Karpas-422 (cell line): ENCODE data around the gene MBOAT2. TPM values are rescaled to one million over a fixed set of nuclear protein-coding genes. Genes with fewer than 3 reads are reported as not detected.
A peak's percentile ranks its signal among the peaks of the same experiment; 100 is the strongest.

Experiments used
- DNase-seq: peaks from one replicate; pipeline ENCODE4 v3.0.0-alpha.2; 2015
- H2AFZ ChIP-seq: fragments of 200-600 bp; sonication (generic); 2 replicates; pipeline ENCODE4 v1.6.1; 2014; ENCODE audit warnings: antibody characterized with exemption, low read length, mixed read lengths
- H3K27ac ChIP-seq: fragments of 200-600 bp; sonication (generic); 2 replicates; pipeline ENCODE4 v1.5.1; 2014; ENCODE audit warnings: mild to moderate bottlenecking, low read length, moderate library complexity
- H3K27me3 ChIP-seq: fragments of 200-600 bp; sonication (generic); 2 replicates; pipeline ENCODE4 v1.6.1; 2014; ENCODE audit warnings: low read length, mixed read lengths
- H3K36me3 ChIP-seq: fragments of 200-600 bp; sonication (generic); 2 replicates; pipeline ENCODE4 v1.6.1; 2014; ENCODE audit warnings: low read length, mixed read lengths; ENCODE audit not compliant: insufficient read depth
- H3K4me1 ChIP-seq: fragments of 200-600 bp; sonication (generic); 2 replicates; pipeline ENCODE4 v1.6.1; 2014; ENCODE audit warnings: mild to moderate bottlenecking, low read length, mixed read lengths
- H3K4me2 ChIP-seq: fragments of 200-600 bp; sonication (generic); 2 replicates; pipeline ENCODE4 v1.6.1; 2014; ENCODE audit warnings: low read length, low read depth, mild to moderate bottlenecking; ENCODE audit not compliant: poor library complexity, severe bottlenecking
- H3K4me3 ChIP-seq: fragments of 200-600 bp; sonication (generic); 2 replicates; pipeline ENCODE4 v1.5.1; 2014; ENCODE audit warnings: mild to moderate bottlenecking, antibody characterized with exemption, low read length, mixed read lengths
- H3K79me2 ChIP-seq: fragments of 200-600 bp; sonication (generic); 2 replicates; pipeline ENCODE4 v1.6.1; 2014; ENCODE audit warnings: mild to moderate bottlenecking, low read length, mixed read lengths
- H3K9ac ChIP-seq: fragments of 200-600 bp; sonication (generic); 2 replicates; pipeline ENCODE4 v1.6.0; 2014; ENCODE audit warnings: low read length
- H3K9me2 ChIP-seq: fragments of 200-600 bp; sonication (generic), shearing (Covaris generic); replicated peaks from 2 replicates; pipeline ENCODE4 v1.6.0; 2014; ENCODE audit warnings: mild to moderate bottlenecking, low read length, moderate library complexity; ENCODE audit not compliant: insufficient read depth
- H3K9me3 ChIP-seq: fragments of 300-700, 200-600 bp; sonication (generic); 2 replicates; pipeline ENCODE4 v1.6.1; 2014; ENCODE audit warnings: low read length, mixed read lengths
- H4K20me1 ChIP-seq: fragments of 200-600 bp; sonication (generic); 2 replicates; pipeline ENCODE4 v1.6.1; 2014; ENCODE audit warnings: mild to moderate bottlenecking, antibody characterized with exemption, low read length, low read depth; ENCODE audit not compliant: insufficient read depth
- total RNA-seq: library from RNA; depleted of rRNA; stranded (reverse); fragments of >200 nt; shearing (Covaris generic); gene quantifications from 2 replicates; pipeline ENCODE4 v1.2.3, GENCODE V29; 2014; ENCODE audit warnings: low replicate concordance

MBOAT2 gene
- total RNA-seq, 1 experiment from 2014 or later, result not detected

GRCh38 chr2:8821276-8822217 lies 181.9 kb downstream of the MBOAT2 start:
- no peaks in the 10 kb centered on the region for H3K36me3 ChIP-seq
- DNase-seq, result no peak
- H4K20me1 ChIP-seq, result no peaks in the 10 kb centered on the region
- no peak overlapping the region for H3K4me3 ChIP-seq
- H3K79me2 ChIP-seq, result 0 out of 2 replicates have a peak, but pooled peaks cover 3% of the 10 kb centered on the region
- no peaks in the 10 kb centered on the region for H3K9me3 ChIP-seq
- no peak overlapping the region for H3K9ac ChIP-seq
- H3K27me3 ChIP-seq, result no peaks in the 10 kb centered on the region
- H2AFZ ChIP-seq, result no peak overlapping the region
- no peaks in the 10 kb centered on the region for H3K4me1 ChIP-seq
- no peaks in the 10 kb centered on the region for H3K9me2 ChIP-seq
- H3K27ac ChIP-seq, result no peak overlapping the region
- no peak overlapping the region for H3K4me2 ChIP-seq

GRCh38 chr2:8819948-8820347 lies 183.5 kb downstream of the MBOAT2 start:
- no peaks in the 10 kb centered on the region for H3K9me2 ChIP-seq
- H3K27me3 ChIP-seq, result no peaks in the 10 kb centered on the region
- no peaks in the 10 kb centered on the region for H4K20me1 ChIP-seq
- no peak overlapping the region for H2AFZ ChIP-seq
- no peak overlapping the region for H3K9ac ChIP-seq
- DNase-seq, result no peak
- H3K4me1 ChIP-seq, result no peaks in the 10 kb centered on the region
- 0 out of 2 replicates have a peak, but pooled peaks cover 3% of the 10 kb centered on the region for H3K79me2 ChIP-seq
- H3K9me3 ChIP-seq, result no peaks in the 10 kb centered on the region
- no peak overlapping the region for H3K4me3 ChIP-seq
- H3K27ac ChIP-seq, result no peak overlapping the region
- no peaks in the 10 kb centered on the region for H3K36me3 ChIP-seq
- H3K4me2 ChIP-seq, result no peak overlapping the region

DNA sequence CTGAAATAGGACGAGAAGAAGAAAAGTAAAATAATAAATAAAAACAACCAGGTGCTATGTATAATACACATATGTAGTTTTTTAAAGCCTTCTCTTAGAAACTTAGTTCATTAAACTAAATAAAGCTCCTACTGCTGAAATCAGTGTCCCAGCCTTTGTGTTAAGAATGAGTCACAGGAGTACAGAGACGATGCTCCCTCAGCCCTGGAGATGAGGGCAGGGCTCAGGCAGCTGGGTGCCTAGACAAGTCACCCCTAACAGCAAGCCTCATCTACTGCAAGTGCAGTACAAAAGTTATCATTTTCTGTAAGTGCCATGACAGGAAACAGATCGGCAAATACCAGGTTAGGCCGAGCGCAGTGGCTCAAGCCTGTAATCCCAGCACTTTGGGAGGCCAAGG lies 184.3 kb downstream of the MBOAT2 start:
- Histone ChIP-seq H3K9ac (no peak overlapping the region), H2AFZ (no peak overlapping the region), H3K27me3 (no peaks in the 10 kb centered on the region), H3K4me1 (0 out of 2 replicates have a peak, but pooled peaks cover 3% of the 10 kb centered on the region), H3K36me3 (no peaks in the 10 kb centered on the region), H3K27ac (no peak overlapping the region), H3K4me3 (no peak overlapping the region), H3K4me2 (no peak overlapping the region), H4K20me1 (no peaks in the 10 kb centered on the region), H3K79me2 (0 out of 2 replicates have a peak, but pooled peaks cover 3% of the 10 kb centered on the region), H3K9me2 (no peaks in the 10 kb centered on the region), H3K9me3 (no peaks in the 10 kb centered on the region)
- no peak for DNase-seq

DNA sequence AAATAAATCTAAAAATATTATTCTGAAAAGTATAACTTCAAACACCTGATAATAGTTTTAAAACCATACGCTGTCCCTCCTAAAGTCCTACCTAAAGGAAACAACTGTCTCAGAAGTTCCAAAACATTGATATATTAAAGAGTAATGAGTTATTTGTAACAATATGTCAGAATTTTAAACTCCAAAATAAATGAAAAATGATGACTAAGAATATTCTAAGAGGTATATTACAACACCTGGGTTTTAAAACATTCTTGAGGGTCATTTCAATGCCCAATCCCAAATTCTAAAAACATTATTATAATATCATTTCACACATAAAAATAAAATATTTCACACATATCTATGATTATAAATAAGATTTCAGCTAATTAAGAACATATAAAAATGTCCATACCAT lies 186.3 kb downstream of the MBOAT2 start:
- H4K20me1 ChIP-seq, result no peaks in the 10 kb centered on the region
- no peak overlapping the region for H3K4me3 ChIP-seq
- H3K9ac ChIP-seq, result no peak overlapping the region
- H3K9me3 ChIP-seq, result no peaks in the 10 kb centered on the region
- H3K4me2 ChIP-seq, result no peak overlapping the region
- DNase-seq, result no peak
- no peaks in the 10 kb centered on the region for H3K9me2 ChIP-seq
- H3K27me3 ChIP-seq, result no peaks in the 10 kb centered on the region
- no peak overlapping the region for H2AFZ ChIP-seq
- 0 out of 2 replicates have a peak, but pooled peaks cover 3% of the 10 kb centered on the region for H3K4me1 ChIP-seq
- H3K27ac ChIP-seq, result no peak overlapping the region
- no peaks in the 10 kb centered on the region for H3K36me3 ChIP-seq
- 0 out of 2 replicates have a peak, but pooled peaks cover 3% of the 10 kb centered on the region for H3K79me2 ChIP-seq

DNA sequence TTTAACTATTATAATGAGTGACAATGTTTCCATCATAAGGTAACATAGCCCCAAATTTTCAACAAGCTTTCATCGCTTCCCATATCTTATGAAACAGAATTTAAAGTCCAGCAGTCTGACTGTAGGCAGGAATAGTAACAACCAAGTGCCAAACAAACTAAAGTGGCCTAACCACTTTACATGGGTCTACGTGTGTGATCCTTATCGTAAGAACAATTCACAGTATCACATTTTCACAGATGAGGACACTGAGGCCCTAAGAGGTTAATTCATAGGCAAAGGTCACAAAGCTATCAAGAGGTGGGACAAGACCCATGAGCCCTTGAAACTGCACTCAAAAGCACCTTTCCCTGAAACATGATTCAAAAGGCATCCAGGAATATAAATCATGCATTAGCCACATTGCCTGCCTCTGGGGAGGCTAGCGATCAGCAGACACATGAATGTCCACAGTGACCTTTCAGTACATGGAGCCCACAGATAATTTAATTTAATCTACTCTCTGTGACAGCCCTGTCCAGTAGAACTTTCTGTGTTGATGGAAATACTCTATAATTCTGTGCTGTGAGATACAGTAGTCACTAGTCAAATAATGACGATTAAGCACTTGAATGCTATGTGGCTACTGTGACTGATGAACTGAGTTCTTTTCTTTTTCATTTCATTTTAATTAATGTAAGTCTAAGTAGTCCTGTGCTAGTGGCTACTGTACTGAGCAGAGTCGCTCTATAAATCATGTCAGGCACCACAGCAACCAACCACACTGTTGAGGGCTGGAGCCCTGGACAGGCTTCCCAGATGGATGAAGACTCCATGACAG lies 196.4 kb downstream of the MBOAT2 start:
- H4K20me1 ChIP-seq, result no peaks in the 10 kb centered on the region
- H3K4me3 ChIP-seq, result no peak overlapping the region
- H3K9ac ChIP-seq, result no peak overlapping the region
- no peak overlapping the region for H3K4me2 ChIP-seq
- no peaks in the 10 kb centered on the region for H3K9me2 ChIP-seq
- no peak overlapping the region for H2AFZ ChIP-seq
- H3K36me3 ChIP-seq, result peaks cover 8% of the 10 kb centered on the region; the same call in 1 of the 2 replicates
- no peaks in the 10 kb centered on the region for H3K27me3 ChIP-seq
- H3K27ac ChIP-seq, result no peak overlapping the region
- H3K4me1 ChIP-seq, result peaks cover 6% of the 10 kb centered on the region; the same call in 1 of the 2 replicates
- no peaks in the 10 kb centered on the region for H3K79me2 ChIP-seq
- DNase-seq, result no peak
- H3K9me3 ChIP-seq, result no peaks in the 10 kb centered on the region

DNA sequence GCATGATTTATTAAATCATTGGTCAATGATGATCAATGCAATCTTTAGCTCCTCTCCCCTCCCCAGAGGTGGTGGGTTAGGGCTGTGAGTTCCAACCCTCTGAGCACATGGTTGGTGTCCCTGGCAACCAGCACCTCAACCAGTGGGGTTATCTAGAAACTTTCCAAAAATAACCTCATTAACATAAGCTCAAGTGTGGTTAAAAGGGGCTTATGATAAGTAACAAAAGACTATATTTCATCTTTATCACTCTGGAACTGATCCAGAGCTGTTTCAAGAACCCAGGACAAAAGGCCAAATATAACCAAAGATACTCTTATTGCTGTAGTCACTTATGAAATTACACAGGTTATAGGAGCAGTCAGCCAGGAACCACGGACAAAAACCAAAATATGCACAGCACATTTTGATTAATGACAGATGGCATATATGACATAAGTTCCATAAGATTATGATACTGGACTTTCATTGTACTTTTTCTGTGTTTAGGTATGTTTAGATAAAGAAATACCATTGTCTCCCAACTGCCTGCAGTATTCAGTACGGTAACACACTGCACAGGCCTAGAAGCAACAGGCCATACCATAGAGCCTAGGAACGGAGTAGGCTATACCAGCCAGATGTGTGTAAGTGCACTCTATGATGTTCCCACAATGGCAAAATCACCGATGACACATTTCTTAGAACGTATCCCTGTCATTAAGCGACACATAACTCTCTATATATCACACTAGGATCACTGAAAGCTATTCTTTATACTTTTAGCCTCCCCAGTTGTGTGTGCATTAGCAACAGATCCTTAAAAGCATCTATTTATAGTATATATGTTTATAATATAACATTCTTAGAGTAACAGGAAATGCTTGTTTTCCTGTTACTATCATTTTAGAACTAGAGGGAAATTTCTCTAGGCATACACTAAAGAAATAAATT lies 197.9 kb downstream of the MBOAT2 start:
- H2AFZ ChIP-seq, result no peak overlapping the region
- no peaks in the 10 kb centered on the region for H3K79me2 ChIP-seq
- H3K27me3 ChIP-seq, result no peaks in the 10 kb centered on the region
- no peak overlapping the region for H3K27ac ChIP-seq
- no peaks in the 10 kb centered on the region for H4K20me1 ChIP-seq
- H3K36me3 ChIP-seq, result peaks cover 8% of the 10 kb centered on the region; the same call in 1 of the 2 replicates
- no peaks in the 10 kb centered on the region for H3K9me2 ChIP-seq
- no peaks in the 10 kb centered on the region for H3K9me3 ChIP-seq
- no peak for DNase-seq
- no peak overlapping the region for H3K9ac ChIP-seq
- H3K4me3 ChIP-seq, result no peak overlapping the region
- H3K4me1 ChIP-seq, result peaks cover 6% of the 10 kb centered on the region; the same call in 1 of the 2 replicates
- H3K4me2 ChIP-seq, result no peak overlapping the region

- H3K4me2 ChIP-seq, result no peak overlapping the region
- no peak overlapping the region for H2AFZ ChIP-seq
These were observed 199.7 kb downstream of the MBOAT2 start for GRCh38 chr2:8803658-8804379.

More at GRCh38 chr2:8803658-8804379, 199.7 kb downstream of the MBOAT2 start:
- H4K20me1 ChIP-seq, result no peaks in the 10 kb centered on the region
- no peaks in the 10 kb centered on the region for H3K9me3 ChIP-seq
- peaks cover 8% of the 10 kb centered on the region; the same call in 1 of the 2 replicates for H3K36me3 ChIP-seq
- H3K4me3 ChIP-seq, result no peak overlapping the region
- peak; percentile 58 for DNase-seq
- no peak overlapping the region for H3K9ac ChIP-seq
- no peaks in the 10 kb centered on the region for H3K79me2 ChIP-seq
- H3K27ac ChIP-seq, result no peak overlapping the region
- H3K9me2 ChIP-seq, result no peaks in the 10 kb centered on the region
- peaks cover 6% of the 10 kb centered on the region; the same call in 1 of the 2 replicates for H3K4me1 ChIP-seq
- no peaks in the 10 kb centered on the region for H3K27me3 ChIP-seq
